Endothelial cell of umbilical vein (primary cell): ENCODE data around the gene SFI1.

Experiments
- CTCF ChIP-seq, 2 donors: IDR thresholded peaks; 1 replicate in 1 of 2; 2 replicates in 1 of 2; pipeline ENCODE4 v1.5.1; 2011; ENCODE audit warnings: low read length in 2 of 2, mild to moderate bottlenecking in 2 of 2, moderate library complexity in 2 of 2, control low read depth in 1 of 2, inconsistent platforms in 1 of 2, low read depth in 1 of 2; ENCODE audit not compliant: insufficient read depth in 1 of 2; ENCODE audit errors: extremely low read depth in 1 of 2
- EZH2 ChIP-seq: IDR thresholded peaks from 2 replicates; pipeline ENCODE4 v1.6.1; 2012; ENCODE audit warnings: borderline replicate concordance, low read depth, mild to moderate bottlenecking, moderate library complexity, low read length, inconsistent platforms; ENCODE audit not compliant: severe bottlenecking
- FOS ChIP-seq: IDR thresholded peaks from 2 replicates; pipeline ENCODE4 v1.6.1; 2011; ENCODE audit warnings: mild to moderate bottlenecking, low read length, moderate library complexity, borderline replicate concordance; ENCODE audit not compliant: insufficient read depth
- MAX ChIP-seq: IDR thresholded peaks from 2 replicates; pipeline ENCODE4 v1.6.1; 2011; ENCODE audit not compliant: insufficient read depth, insufficient read length
- POLR2A ChIP-seq: IDR thresholded peaks from 2 replicates; pipeline ENCODE4 v1.6.1; 2012; ENCODE audit warnings: low read depth, mild to moderate bottlenecking, control low read depth, low read length

- no peak for TF ChIP-seq EZH2
- no peak for TF ChIP-seq CTCF (IDR thresholded peaks at IDR 0.05; ENCODE audit: extremely low read depth in 1 of 2, insufficient read depth in 1 of 2, low read depth in 1 of 2, low read length in 2 of 2)
- TF ChIP-seq POLR2A: no peak
- no peak for TF ChIP-seq MAX
- TF ChIP-seq FOS: no peak
Measured at GRCh38 chr22:31496735-31497146, 405 bp downstream of the SFI1 start.
